HG02610 (cell line): Measurements from ENCODE around the gene MRFAP1L1.
A peak's percentile ranks its signal among the peaks of the same experiment; 100 is the strongest.
"Not testable (repeated sequence)": the region's sequence is repeated elsewhere in the genome, so short reads cannot be mapped to it uniquely, and the experiment has no call there.

ENCODE experiments used
- ATAC-seq: cut with Tn5 transposase; IDR thresholded peaks from one replicate; pipeline ENCODE4 v1.9.1; 2021; ENCODE audit warnings: mild to moderate bottlenecking, moderate library complexity; ENCODE audit not compliant: unreplicated experiment

The MRFAP1L1 gene

GRCh38 chr4:6692379-6692778 lies 17.3 kb downstream of the MRFAP1L1 start:
- ATAC-seq: no peak

GRCh38 chr4:6689506-6689960 lies 20.1 kb downstream of the MRFAP1L1 start:
- no peak for ATAC-seq

DNA sequence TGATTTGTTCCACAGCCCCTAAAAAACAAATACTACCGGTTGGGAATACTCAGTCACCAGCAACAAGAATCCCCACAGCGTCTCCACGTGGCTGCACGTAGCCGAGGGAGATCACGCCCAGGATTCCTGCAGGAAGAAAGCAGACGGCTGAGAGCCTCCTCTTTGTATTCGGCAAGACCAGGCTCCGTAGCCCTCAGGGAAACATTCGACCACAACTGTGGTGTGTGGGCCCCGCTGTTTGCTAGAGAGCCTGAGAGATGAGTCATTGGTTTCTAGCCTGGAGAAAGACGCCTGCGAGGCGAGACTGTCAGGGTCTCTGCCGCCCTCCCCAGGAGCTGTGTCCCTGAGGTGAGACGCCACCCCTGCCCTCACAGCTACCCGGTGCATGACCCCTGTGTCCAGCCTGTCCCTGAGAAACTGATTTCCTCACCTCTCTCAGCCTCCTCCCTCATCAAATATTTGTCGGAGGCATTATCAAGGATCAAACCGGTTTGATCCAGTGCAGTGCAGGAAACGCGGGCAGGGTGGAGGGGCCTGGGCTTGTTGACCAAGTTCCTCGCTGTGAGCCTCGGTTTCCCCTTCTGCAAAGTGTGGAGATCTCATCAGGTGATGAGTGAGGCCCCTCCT lies 20.7 kb downstream of the MRFAP1L1 start:
- peak; percentile 74 for ATAC-seq

DNA sequence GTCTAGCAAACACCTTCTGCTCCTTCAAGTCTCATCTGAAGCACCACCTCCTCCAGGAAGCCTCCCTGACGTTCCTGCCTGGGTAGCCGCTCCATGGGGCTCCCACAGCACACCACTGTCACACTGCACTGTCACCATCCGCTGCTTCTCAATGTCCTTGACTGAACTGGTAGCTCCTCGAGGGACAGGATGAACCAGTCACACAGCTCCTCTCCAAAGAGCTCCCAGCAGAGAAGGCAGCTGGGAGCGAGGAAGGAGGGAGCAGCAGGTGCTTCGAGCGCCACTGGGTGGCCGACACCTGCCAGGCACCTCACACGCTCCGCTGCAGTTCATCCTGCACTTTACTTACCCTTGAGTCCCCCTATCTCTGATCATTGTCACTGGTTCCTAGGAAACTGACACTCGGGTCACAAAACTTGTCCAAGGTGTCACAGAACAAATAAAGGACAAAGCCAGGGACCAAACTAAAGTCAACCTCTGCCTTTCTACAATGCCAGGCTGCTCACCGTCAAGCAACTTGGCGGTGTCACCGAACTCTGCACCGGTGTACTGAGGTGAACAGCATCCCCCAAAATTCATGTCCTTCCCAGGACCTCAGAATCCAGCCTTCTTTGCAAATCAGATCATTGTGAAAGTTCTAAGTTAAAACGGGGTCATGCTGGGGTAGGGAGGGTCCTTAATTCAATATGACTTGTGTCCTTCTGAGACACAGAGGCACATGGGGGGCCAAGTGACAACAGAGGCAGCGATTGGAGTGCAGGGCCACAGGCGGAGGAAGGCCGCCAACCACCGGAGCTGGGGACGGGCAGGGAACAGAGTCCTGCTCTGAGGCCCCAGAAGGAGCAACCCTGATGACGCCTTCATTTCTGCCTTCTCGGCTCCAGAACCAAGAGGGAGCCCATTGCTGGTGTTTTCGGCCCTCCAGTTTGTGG lies 21.5 kb downstream of the MRFAP1L1 start:
- ATAC-seq: no peak

DNA sequence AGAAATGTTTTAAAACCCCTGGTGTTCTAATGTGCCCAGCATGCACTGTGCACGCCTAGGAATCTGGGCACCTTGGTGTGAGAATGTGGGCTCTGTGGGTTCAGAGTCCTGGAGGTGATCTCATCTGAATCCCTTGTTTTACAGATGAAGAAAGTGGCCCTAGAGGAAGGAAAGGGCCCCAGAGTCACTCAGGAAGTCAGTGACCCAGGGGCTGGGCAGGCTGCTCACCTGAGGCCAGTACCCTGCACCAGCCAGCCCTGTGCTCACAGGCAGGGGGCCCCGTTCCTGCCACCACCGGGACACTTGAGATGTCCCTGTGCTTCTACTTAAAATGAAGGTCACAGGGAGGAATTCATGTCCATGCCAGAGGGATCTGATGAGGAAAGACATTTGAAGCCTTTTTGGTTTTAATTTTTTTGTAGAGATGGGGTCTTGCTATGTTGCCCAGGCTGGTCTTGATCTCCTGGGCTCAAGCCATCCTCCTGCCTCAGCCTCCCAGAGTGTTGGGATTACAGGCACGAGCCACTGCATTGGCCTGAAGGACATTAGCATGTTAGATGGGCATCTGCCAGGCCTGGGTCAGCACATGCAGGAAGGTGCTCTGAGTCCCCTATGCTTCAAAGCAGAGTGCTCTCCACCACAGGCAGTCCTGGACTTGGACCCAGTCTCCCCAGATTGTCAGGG lies 23.4 kb downstream of the MRFAP1L1 start:
- no peak for ATAC-seq

DNA sequence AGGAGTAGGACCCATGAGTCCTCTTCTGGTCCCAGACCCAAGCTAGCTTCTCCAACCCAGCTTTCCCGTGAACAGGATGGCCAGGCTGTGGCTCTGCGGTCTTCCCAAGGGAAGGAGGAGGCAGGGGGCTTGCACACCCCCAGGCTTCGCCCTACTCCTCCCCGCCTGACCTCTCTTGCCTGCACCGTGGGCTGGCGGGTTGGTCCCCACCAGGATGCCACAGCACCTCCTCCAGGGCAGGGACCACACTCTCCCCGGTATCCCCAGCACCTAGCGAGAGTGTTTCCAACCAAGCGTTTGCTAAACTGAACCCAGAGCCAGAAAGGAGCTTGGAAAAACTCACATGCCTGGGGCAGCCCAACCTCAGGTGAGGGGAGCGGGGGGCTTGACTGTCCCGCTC lies 25.0 kb downstream of the MRFAP1L1 start:
- ATAC-seq: no peak

- no peak for ATAC-seq
Measured at GRCh38 chr4:6682862-6683590, 26.6 kb downstream of the MRFAP1L1 start.

DNA sequence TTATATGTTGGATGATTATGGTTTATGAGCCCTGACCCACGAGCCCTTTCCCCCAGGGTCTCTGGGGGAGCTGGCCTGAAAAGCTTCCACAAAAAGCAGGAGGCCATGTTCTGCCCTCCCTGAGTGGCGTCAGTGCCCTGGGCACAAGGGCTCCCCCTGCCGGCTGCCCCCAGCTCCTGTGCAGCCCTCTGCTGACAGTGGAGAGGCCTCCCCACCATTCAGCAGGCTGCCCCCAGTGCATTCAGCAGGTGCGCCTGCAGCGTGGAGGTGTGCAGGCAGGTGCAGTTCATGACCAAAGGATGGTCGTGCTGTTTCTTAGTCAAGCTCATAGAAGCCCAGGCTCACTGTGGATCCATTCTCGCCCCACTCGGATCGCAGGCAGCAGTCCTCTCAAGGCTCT lies 28.5 kb downstream of the MRFAP1L1 start:
- ATAC-seq: no peak

DNA sequence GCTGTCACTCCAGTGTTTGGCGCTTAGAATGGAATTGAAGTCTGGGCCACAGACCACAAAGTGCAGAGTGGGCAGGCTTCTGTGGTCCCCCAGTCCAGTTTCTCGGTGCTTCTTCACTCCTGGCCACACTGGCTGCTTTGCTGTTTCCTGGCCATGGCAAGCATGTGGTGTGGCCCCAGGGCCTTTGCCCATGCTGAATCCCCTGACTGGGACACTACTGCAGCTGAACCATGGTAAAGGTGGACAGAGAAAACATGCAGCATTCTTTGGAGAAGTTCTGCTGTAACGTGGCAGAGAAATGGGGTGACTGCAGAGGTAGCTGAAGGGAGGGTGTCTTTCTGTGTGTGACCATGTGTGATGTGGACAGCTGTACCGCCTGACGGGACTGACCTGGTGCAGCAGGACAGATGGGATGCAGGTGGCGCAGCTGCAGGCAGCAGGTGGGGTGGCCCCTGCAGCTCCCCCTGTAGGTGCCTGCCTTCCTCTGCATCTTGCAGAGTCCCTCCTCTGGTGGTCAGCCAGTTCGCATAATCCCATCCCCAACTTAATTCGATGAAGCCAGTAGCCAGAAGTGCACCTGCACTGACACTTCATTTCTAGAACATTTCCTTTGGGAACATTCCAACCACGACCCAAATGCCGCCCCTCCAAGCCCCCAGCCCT lies 29.2 kb downstream of the MRFAP1L1 start:
- ATAC-seq: no peak

- no peak for ATAC-seq
Measured at GRCh38 chr4:6676722-6677558, 32.7 kb downstream of the MRFAP1L1 start.

GRCh38 chr4:6674500-6675149 lies 35.0 kb downstream of the MRFAP1L1 start:
- ATAC-seq: peak; percentile 42

DNA sequence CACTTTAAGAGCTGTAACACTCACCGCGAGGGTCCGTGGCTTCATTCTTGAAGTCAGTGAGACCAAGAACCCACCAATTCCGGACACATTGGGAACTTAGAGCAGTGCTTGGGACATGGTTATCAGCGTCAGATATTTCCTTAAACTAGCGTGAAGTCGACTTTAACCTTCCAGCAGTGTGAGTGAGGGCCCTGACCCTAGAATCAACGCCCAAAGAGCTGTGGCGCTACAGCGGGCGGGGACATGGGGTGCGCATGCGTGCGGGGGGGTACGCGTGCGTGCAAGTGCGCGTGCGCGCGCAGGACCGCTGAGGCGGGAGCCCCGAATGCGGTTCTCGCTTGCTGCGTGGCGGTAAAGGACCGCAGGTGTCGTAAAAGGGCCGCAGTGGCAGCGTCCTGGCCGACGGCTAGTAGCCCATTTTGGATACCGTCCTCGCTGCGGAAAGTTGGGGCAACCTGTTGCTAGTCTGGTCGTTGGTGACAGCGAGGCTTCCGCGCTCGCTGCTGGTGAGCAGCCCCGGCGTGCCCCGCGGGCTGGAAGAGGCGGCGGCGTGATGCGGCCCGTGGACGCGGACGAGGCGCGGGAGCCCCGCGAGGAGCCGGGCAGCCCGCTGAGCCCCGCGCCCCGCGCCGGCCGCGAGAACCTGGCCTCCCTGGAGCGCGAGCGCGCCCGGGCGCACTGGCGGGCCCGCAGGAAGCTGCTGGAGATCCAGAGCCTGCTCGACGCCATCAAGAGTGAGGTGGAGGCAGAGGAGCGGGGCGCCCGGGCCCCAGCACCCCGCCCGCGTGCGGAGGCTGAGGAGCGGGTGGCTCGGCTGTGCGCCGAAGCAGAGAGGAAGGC lies 35.8 kb downstream of the MRFAP1L1 start:
- ATAC-seq: peak; percentile 64

GRCh38 chr4:6673191-6673659 lies 36.4 kb downstream of the MRFAP1L1 start:
- not testable (repeated sequence) for ATAC-seq

- ATAC-seq: not testable (repeated sequence)
Measured at GRCh38 chr4:6672541-6673190, 37.0 kb downstream of the MRFAP1L1 start.

GRCh38 chr4:6672131-6672530 lies 37.5 kb downstream of the MRFAP1L1 start:
- no peak for ATAC-seq

DNA sequence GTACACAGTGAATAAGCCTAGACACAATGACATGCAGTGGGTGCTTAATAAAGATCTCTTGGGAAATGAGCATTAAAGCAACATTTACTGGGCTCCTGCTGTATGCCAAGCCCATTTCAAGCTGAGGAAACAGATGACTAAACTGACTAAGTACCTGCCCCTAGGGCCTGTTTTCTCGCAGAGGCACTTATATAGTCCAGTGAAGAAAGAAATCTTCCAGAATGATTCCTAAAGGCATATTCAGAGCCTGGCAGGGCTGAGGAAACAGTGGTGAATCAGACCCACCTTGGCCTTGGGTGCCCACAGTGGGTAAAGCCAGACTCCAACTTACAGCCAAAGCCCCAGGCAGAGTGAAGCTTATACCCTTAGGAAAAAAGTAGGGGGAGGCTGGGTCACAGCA lies 38.0 kb downstream of the MRFAP1L1 start:
- ATAC-seq: no peak

DNA sequence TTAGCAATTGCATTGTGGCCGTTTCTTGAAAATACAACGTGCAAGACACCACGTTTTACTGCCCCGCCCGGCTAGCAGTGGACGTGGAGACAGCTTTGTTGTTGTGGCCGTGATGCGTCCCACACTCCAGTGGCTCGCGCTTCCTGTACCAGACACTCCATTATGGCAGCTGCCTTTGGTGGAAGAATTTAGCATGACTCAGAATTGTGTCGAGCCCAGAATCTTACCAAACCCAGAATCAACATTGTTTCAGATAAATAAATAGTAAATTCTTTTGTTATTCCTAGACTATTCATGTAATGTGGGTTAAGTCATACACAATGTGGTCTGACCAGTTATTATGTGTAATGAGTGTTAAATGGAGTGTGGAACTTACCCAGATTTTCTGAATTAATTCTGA lies 41.3 kb downstream of the MRFAP1L1 start:
- no peak for ATAC-seq

DNA sequence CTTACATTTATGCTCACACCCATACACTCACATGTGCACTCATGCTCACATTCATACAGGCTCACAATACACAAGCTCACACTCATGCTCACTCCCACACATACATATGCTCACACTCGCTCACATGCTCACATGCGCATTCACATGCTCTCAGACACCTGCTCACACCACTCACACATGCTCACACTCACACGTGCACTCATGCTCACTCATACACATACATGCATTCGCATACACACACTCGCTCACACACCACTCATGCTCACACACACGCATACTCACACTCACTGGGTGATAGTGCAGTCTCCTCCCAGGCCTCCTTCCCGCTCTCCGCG lies 44.4 kb downstream of the MRFAP1L1 start:
- no peak for ATAC-seq
